ENCODE data around the gene TRIM33.
"Not testable (repeated sequence)": the region's sequence is repeated elsewhere in the genome, so short reads cannot be mapped to it uniquely, and the experiment has no call there.

TRIM33 gene

GRCh38 chr1:114387010-114387360 lies 124.0 kb downstream of the TRIM33 start:
- TF ChIP-seq ZFX (IDR thresholded peaks at IDR 0.05): no peak
- TF ChIP-seq, protein P1, sequence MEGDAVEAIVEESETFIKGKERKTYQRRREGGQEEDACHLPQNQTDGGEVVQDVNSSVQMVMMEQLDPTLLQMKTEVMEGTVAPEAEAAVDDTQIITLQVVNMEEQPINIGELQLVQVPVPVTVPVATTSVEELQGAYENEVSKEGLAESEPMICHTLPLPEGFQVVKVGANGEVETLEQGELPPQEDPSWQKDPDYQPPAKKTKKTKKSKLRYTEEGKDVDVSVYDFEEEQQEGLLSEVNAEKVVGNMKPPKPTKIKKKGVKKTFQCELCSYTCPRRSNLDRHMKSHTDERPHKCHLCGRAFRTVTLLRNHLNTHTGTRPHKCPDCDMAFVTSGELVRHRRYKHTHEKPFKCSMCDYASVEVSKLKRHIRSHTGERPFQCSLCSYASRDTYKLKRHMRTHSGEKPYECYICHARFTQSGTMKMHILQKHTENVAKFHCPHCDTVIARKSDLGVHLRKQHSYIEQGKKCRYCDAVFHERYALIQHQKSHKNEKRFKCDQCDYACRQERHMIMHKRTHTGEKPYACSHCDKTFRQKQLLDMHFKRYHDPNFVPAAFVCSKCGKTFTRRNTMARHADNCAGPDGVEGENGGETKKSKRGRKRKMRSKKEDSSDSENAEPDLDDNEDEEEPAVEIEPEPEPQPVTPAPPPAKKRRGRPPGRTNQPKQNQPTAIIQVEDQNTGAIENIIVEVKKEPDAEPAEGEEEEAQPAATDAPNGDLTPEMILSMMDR (conservative IDR thresholded peaks at IDR 0.05): no peak
- H3K27ac ChIP-seq: no peak overlapping the region

GRCh38 chr1:114386129-114387009 lies 124.6 kb downstream of the TRIM33 start:
- no peak overlapping the region for H3K27ac ChIP-seq
- TF ChIP-seq, protein P1 (conservative IDR thresholded peaks at IDR 0.05): no peak

DNA sequence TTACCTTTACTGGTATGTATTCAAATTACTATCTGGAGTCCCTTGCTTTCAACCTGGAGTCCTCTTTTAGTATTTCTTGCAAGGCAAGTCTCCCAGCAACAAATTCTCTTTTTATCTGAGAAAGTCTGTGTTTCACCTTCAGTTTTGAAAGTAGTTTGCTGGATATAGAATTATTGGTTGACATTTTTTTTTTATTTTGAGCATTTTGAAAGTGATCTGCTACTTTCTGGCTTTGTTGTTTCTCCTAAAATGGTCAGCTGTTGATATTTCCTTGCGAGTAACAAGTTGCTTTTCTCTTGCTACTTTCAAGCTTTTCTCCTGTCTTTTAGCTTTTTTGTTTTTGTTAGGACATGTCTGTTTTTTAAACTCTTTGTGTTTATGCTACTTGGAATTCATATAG lies 126.1 kb downstream of the TRIM33 start:
- H3K27ac ChIP-seq: no peak overlapping the region
- no peak for TF ChIP-seq ZFX (IDR thresholded peaks at IDR 0.05)
- TF ChIP-seq, protein P1 (conservative IDR thresholded peaks at IDR 0.05): no peak

GRCh38 chr1:114379987-114380386 lies 131.0 kb downstream of the TRIM33 start:
- TF ChIP-seq, protein P1 (conservative IDR thresholded peaks at IDR 0.05): no peak
- TF ChIP-seq ZFX (IDR thresholded peaks at IDR 0.05): no peak
- H3K27ac ChIP-seq: no peak overlapping the region

DNA sequence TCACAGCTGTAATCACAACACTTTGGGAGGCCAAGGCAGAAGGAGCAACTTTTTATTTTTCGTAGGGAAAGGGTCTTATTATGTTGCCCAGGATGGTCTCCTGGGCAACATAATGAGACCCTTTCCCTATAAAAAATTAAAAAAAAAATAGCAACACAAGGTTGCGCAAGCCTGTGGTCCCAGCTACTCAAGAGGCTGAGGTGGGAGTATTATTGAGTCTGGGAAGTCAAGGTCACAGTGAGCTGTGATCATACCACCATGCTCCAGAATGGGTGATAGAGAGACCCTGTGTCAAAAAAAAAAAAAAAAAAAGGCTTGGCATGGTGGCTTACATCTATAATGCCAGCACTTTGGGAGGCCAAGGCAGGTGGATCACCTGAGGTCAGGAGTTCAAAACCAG lies 131.6 kb downstream of the TRIM33 start:
- TF ChIP-seq, protein P1 (conservative IDR thresholded peaks at IDR 0.05): no peak
- no peak for TF ChIP-seq ZFX (IDR thresholded peaks at IDR 0.05)
- no peak overlapping the region for H3K27ac ChIP-seq

- TF ChIP-seq, protein P1 (conservative IDR thresholded peaks at IDR 0.05): no peak
- TF ChIP-seq ZFX (IDR thresholded peaks at IDR 0.05): no peak
- H3K27ac ChIP-seq: no peak overlapping the region
Observed at GRCh38 chr1:114377356-114377755, 133.6 kb downstream of the TRIM33 start.

GRCh38 chr1:114369930-114370329 lies 141.1 kb downstream of the TRIM33 start:
- TF ChIP-seq, protein P1 (conservative IDR thresholded peaks at IDR 0.05): no peak
- TF ChIP-seq ZFX (IDR thresholded peaks at IDR 0.05): no peak
- no peak overlapping the region for H3K27ac ChIP-seq

DNA sequence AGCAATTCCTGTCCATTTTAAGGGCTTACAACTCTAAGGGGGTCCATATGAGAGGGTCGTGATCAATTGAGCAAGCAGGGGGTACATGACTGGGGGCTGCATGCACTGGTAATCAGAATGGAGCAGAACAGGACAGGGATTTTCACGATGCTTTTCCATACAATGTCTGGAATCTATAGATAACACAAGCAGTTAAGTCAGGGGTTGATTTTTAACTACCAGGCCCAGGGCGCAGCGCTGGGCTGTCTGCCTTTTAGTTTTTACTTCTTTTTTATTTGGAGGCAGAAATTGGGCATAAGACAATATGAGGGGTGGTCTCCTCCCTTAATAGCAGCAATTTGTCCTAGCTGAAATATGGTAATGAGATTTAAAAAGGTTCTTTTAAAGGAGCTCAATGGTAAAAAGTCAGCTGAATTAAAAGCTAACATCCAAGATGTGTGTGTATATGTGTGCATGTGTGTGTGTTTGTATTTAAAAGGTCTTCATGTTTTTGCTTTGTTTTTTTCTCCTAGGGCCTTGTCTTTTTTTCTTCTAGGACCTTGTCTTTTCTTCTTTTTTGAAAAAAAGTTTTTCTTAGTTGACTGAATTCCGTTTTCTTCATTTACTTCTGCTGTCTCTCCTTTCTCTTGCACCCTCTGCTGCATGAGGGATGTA lies 141.6 kb downstream of the TRIM33 start:
- not testable (repeated sequence) for H3K27ac ChIP-seq
